B cell (primary cell): Measurements from ENCODE around the gene HPRT1.

Experiments
- CTCF ChIP-seq: fragments of 200-600 bp; IDR thresholded peaks from one replicate; pipeline ENCODE4 v1.8.0; 2022; ENCODE audit warnings: antibody characterized with exemption, mild to moderate bottlenecking
- EZH2 ChIP-seq: IDR thresholded peaks from 2 replicates; pipeline ENCODE4 v1.6.1; 2012; ENCODE audit warnings: borderline replicate concordance, low read depth, mild to moderate bottlenecking, moderate library complexity, low read length; ENCODE audit not compliant: insufficient read depth, poor library complexity, severe bottlenecking

DNA sequence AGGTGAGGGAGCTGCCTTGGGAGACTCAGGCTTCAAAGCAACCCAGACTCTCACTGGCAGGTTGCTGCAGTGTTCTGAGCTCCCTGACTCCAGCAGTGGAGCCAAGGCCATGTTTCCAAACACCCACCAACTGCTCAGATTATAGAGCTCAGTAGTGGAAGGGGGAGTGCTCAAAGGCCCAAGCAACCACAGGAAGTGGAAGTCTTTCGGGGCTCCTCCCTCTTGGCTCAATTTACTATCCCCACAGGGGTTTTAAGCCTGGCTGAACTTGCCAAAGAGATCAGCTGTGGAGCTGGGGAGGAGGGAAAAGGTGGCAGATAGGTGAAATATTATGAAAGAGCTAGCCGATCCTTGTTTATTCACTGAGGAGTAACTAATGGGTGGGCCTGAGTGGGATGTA is 82.5 kb downstream of the HPRT1 start:
- TF ChIP-seq CTCF (no peak), EZH2 (no peak)
